Adrenal gland (tissue), 5 donors: ENCODE results near the gene ZNF366.

Experiments used
- CTCF ChIP-seq, 6 experiments: fragments of 450-650 bp in 4 of 6; fragments of 200-600 bp in 2 of 6; sonication (generic) in 1 of 6; IDR thresholded peaks; 1 replicate in 5 of 6; 2 replicates in 1 of 6; pipeline versions ENCODE4 v1.5.1 to v1.8.0; 2016 to 2021; ENCODE audit warnings: antibody characterized with exemption in 6 of 6, mild to moderate bottlenecking in 2 of 6, moderate library complexity in 1 of 6
- POLR2A ChIP-seq, 2 donors: fragments of 450-650 bp; IDR thresholded peaks; one replicate each; pipeline ENCODE4 v1.6.1; 2017; ENCODE audit warnings: antibody characterized with exemption in 2 of 2, mild to moderate bottlenecking in 2 of 2, moderate library complexity in 1 of 2
- donor health status: DM: no; HTN: no; CAD: no.

- TF ChIP-seq POLR2A (IDR thresholded peaks at IDR 0.05): no peak
- TF ChIP-seq CTCF (IDR thresholded peaks at IDR 0.05): no peak
Observed at GRCh38 chr5:72499730-72500129, 7.5 kb downstream of the ZNF366 start.
